T-cell (primary cell): ENCODE results near the gene SEL1L3. TPM values are rescaled to one million over a fixed set of nuclear protein-coding genes. Genes with fewer than 3 reads are reported as not detected.

Experiments used
- ATAC-seq, 4 experiments: fragments of 200-7000 bp in 3 of 4; fragments of 150-1000 bp in 1 of 4; cut with Tn5 transposase; replicated peaks in 1 of 4; 1 replicate in 3 of 4; 2 replicates in 1 of 4; pipeline ENCODE4 v1.10.0; 2021; ENCODE audit warnings: moderate library complexity in 3 of 4, mild to moderate bottlenecking in 2 of 4, moderate number of reproducible peaks in 1 of 4
- CTCF ChIA-PET, 2 donors: fragments of 300-600 bp; sonication (Branson Sonifier 250); formaldehyde crosslinking; loops; one replicate each; lab custom pipeline; 2022; ENCODE audit warnings: antibody characterized with exemption in 2 of 2; lab: Charles Lee
- POLR2A ChIA-PET, 2 donors: fragments of 300-600 bp; sonication (Branson Sonifier 250); formaldehyde crosslinking; loops; one replicate each; lab custom pipeline; 2022; ENCODE audit warnings: antibody characterized with exemption in 2 of 2; lab: Charles Lee
- DNase-seq, 35 experiments: peaks; one replicate each; pipeline versions ENCODE4 v3.0.0 to v3.0.0-alpha.2; 2013 to 2023
- H3K27ac ChIP-seq: one replicate; pipeline ENCODE4 v1.5.1; 2013; ENCODE audit warnings: low read length
- H3K27me3 ChIP-seq, 2 experiments: replicated peaks in 1 of 2; 1 replicate in 1 of 2; 2 replicates in 1 of 2; pipeline versions ENCODE4 v1.6.1 to v1.7.0; 2013; ENCODE audit warnings: low read length in 1 of 2, mixed read lengths in 1 of 2; ENCODE audit not compliant: control insufficient read depth in 2 of 2, insufficient read depth in 2 of 2; ENCODE audit errors: extremely low read depth in 1 of 2
- H3K36me3 ChIP-seq, 2 donors: 1 replicate in 1 of 2; 2 replicates in 1 of 2; pipeline versions ENCODE4 v1.6.1 to v1.7.0; 2013; ENCODE audit warnings: low read length in 1 of 2; ENCODE audit not compliant: control insufficient read depth in 2 of 2, insufficient read depth in 1 of 2; ENCODE audit errors: extremely low read depth in 1 of 2
- H3K4me1 ChIP-seq, 2 experiments: 1 replicate in 1 of 2; 2 replicates in 1 of 2; pipeline versions ENCODE4 v1.6.1 to v1.7.0; 2013; ENCODE audit warnings: low read length in 2 of 2, mixed read lengths in 1 of 2; ENCODE audit not compliant: insufficient read depth in 2 of 2, control insufficient read depth in 1 of 2; ENCODE audit errors: extremely low read depth in 1 of 2
- H3K4me3 ChIP-seq, 2 donors: 1 replicate in 1 of 2; 2 replicates in 1 of 2; pipeline versions ENCODE4 v1.5.1 to v1.7.0; 2013; ENCODE audit warnings: mild to moderate bottlenecking in 2 of 2, low read length in 1 of 2, moderate library complexity in 1 of 2; ENCODE audit not compliant: control insufficient read depth in 1 of 2; ENCODE audit errors: extremely low read depth in 1 of 2
- H3K9me3 ChIP-seq: 2 replicates; pipeline ENCODE4 v1.7.0; 2013
- H3K27ac Mint-ChIP-seq, 2 donors: one replicate each; pipeline ENCODE4 v1.8.0; 2020 to 2021; ENCODE audit warnings: mild to moderate bottlenecking in 2 of 2, mixed read lengths in 2 of 2
- H3K27me3 Mint-ChIP-seq, 2 donors: one replicate each; pipeline ENCODE4 v1.8.0; 2021 to 2022; ENCODE audit warnings: mixed read lengths in 2 of 2
- H3K36me3 Mint-ChIP-seq: one replicate; pipeline ENCODE4 v1.8.0; 2021; ENCODE audit warnings: mixed read lengths
- H3K4me1 Mint-ChIP-seq, 3 donors: one replicate each; pipeline ENCODE4 v1.8.0; 2020 to 2022; ENCODE audit warnings: mixed read lengths in 3 of 3, mild to moderate bottlenecking in 1 of 3
- H3K4me3 Mint-ChIP-seq, 3 donors: one replicate each; pipeline ENCODE4 v1.8.0; 2020 to 2022; ENCODE audit warnings: mild to moderate bottlenecking in 3 of 3, mixed read lengths in 3 of 3, moderate library complexity in 3 of 3
- H3K9me3 Mint-ChIP-seq, 3 donors: one replicate each; pipeline ENCODE4 v1.8.0; 2020 to 2022; ENCODE audit warnings: mixed read lengths in 3 of 3
- WGBS: methylation state at CpG from one replicate; pipeline ENCODE4 v1.1.5; 2013; ENCODE audit warnings: missing lambda C conversion rate; ENCODE audit not compliant: insufficient coverage; 5-methylcytosine and 5-hydroxymethylcytosine counted together
- total RNA-seq, 35 experiments: library from RNA in 6 of 35; stranded (reverse) in 6 of 35; fragments of 120-200 nt in 1 of 35; gene quantifications; one replicate each; pipeline versions ENCODE4 v1.2.1 to v1.2.4 and lab custom pipeline; 2013 to 2026

The SEL1L3 gene
- total RNA-seq, 5 donors from 2014 or later (not counting 1 experiment from before 2014, with no cell fraction given): 43.6 to 69.9 (median 50.1) TPM

DNA sequence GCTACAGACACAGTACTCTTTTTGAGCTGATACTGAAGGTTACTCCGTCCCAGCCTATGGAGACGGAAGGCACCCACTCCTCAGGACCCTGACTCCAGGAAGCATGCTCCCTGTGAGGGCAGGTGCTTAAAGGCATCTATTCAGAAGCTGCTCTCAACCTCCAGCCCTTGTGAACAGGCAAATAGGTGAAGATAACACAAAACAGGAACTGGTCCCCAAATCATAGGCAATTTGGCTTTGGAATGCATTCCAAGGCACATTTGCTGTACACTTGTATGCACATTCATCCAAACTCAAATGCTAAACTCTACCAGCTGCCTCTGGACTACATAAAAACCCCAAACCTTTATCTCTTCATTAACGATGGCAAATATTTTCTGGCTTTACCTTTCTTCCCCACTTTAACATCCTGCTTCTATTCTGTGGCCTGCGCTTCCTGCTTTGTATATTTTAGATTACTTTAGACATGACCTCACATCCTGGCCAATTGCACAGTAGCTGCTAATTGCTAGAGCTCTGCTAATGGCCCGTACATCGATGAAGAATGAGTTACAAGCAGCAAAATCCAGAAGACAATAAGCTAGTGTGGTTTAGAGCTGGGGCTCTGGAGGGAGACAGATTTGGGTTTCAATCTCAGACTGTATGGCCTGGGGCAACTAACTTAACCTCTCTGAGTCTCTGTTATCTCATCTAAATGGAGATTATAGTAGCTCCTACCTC, 3.2 kb downstream of the SEL1L3 start:
- ATAC-seq: peak; percentile 69 to 75 (median 74)
- WGBS: 32% methylated on average over 5 of the region's 6 CpGs
- peak overlapping the region; percentile 17 to 100 (median 99) for H3K4me3 Mint-ChIP-seq
- peak overlapping the region in 1 of 2 donors; percentile 13 for H3K4me3 ChIP-seq
- no peaks in the 10 kb centered on the region for H3K36me3 ChIP-seq
- peak overlapping the region; percentile 88 for H3K27ac ChIP-seq
- CTCF ChIA-PET: interaction anchor here in 1 of 2 donors (0.5 to 1.5 kb wide), 5 partner anchors 58 to 1026 kb away, joined by 3 read pairs; no protein-coding TSS in a partner anchor
- H3K27me3 Mint-ChIP-seq: no peaks in the 10 kb centered on the region
- H3K4me1 ChIP-seq: peaks cover 21 to 62% of the 10 kb centered on the region in 2 experiments
- H3K36me3 Mint-ChIP-seq: peaks cover 3% of the 10 kb centered on the region
- no peaks in the 10 kb centered on the region for H3K27me3 ChIP-seq
- H3K27ac Mint-ChIP-seq: peak overlapping the region; percentile 91 to 98
- peaks cover 62 to 77% (median 74%) of the 10 kb centered on the region in 3 donors for H3K4me1 Mint-ChIP-seq
- POLR2A ChIA-PET: interaction anchor here in 1 of 2 donors (0.6 kb wide), 2 partner anchors 460 to 1027 kb away, joined by 3 to 14 read pairs; no protein-coding TSS in a partner anchor
- no peaks in the 10 kb centered on the region for H3K9me3 Mint-ChIP-seq
- no peaks in the 10 kb centered on the region for H3K9me3 ChIP-seq
- DNase-seq: peak in 30 of 35 experiments; percentile 5 to 73 (median 36)

DNA sequence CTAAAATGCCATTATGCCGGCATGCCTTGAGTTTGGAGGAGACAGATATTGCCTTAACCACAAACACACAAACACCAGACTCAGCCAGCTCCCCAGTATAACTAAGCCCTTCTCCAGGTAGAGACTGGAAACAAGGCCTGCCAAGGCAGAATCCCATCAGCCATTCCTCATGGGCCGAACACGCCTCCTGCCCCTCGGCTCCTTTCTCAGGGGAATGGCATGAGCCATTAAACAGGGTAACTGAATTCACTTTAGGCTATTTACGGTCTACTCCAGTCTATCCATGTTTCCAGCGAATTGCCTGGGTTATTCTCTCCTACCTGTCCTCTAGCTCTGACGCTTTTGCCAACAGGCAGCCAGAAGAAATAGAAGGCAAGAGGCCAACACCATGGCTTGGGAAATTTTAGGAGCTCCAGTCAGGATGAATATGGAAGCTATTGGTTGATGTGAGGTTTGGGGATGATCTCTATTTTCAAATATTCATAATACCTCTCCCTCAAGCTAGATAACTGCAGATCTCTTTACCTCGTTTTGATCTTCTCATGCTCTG, 4.9 kb downstream of the SEL1L3 start:
- POLR2A ChIA-PET: interaction anchor here in 1 of 2 donors (1.2 kb wide), 1 partner anchor 1089 kb away, joined by 4 read pairs; no protein-coding TSS in a partner anchor
- H3K27ac Mint-ChIP-seq: peak overlapping the region; percentile 91 to 98
- 100% methylated on average over 3 of the region's 8 CpGs for WGBS
- peaks cover 67 to 85% (median 84%) of the 10 kb centered on the region in 3 donors for H3K4me1 Mint-ChIP-seq
- DNase-seq (no peak), ATAC-seq (no peak)
- CTCF ChIA-PET: no interaction called here
- H3K27me3 ChIP-seq: no peaks in the 10 kb centered on the region
- H3K36me3 Mint-ChIP-seq: peaks cover 3% of the 10 kb centered on the region
- H3K27me3 Mint-ChIP-seq: no peaks in the 10 kb centered on the region
- H3K36me3 ChIP-seq: no peaks in the 10 kb centered on the region
- H3K4me3 Mint-ChIP-seq: no peak overlapping the region
- no peaks in the 10 kb centered on the region for H3K9me3 Mint-ChIP-seq
- H3K4me1 ChIP-seq: peaks cover 21 to 67% of the 10 kb centered on the region in 2 experiments
- no peaks in the 10 kb centered on the region for H3K9me3 ChIP-seq
- peak overlapping the region; percentile 88 for H3K27ac ChIP-seq
- no peak overlapping the region for H3K4me3 ChIP-seq

DNA sequence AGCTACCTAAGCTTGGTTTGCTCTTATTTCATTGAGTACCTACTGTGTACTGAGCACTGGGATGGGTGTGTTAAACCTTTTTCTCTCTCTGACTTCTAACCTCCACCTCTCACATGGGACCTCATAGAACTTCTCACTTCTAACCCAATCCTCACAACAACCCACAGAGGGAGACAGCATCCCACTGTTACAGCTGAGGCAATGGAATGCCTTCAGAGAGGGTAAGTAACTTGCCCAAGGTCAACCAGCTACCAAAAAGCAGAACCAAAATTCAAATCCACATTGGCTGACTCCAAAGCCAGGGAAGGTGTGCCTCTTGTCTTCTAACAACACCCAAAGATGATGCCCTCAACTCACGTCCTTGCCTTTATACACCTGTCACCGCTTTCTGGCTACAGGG, 5.4 kb downstream of the SEL1L3 start:
- ATAC-seq (no peak), DNase-seq (peak in 1 of 35 experiments; percentile 29)
- H3K4me1 Mint-ChIP-seq: peaks cover 72 to 89% (median 87%) of the 10 kb centered on the region in 3 donors
- no peak overlapping the region for H3K4me3 Mint-ChIP-seq
- no peaks in the 10 kb centered on the region for H3K27me3 Mint-ChIP-seq
- no peaks in the 10 kb centered on the region for H3K27me3 ChIP-seq
- H3K27ac Mint-ChIP-seq: peak overlapping the region; percentile 91 to 98
- no peaks in the 10 kb centered on the region for H3K36me3 ChIP-seq
- WGBS: no CpG with 5 or more reads among the region's 2 CpGs
- CTCF ChIA-PET: interaction anchor here (0.5 to 0.6 kb wide), 2 partner anchors 372 to 461 kb away, joined by 3 to 4 read pairs; no protein-coding TSS in a partner anchor
- H3K9me3 ChIP-seq: no peaks in the 10 kb centered on the region
- H3K4me1 ChIP-seq: peaks cover 21 to 67% of the 10 kb centered on the region in 2 experiments
- H3K36me3 Mint-ChIP-seq: peaks cover 3% of the 10 kb centered on the region
- POLR2A ChIA-PET: interaction anchor here in 1 of 2 donors (1.2 kb wide), 1 partner anchor 1090 kb away, joined by 4 read pairs; no protein-coding TSS in a partner anchor
- H3K4me3 ChIP-seq: no peak overlapping the region
- H3K27ac ChIP-seq: peak overlapping the region; percentile 45
- H3K9me3 Mint-ChIP-seq: no peaks in the 10 kb centered on the region

- Histone ChIP-seq H3K4me1 (peaks cover 21 to 66% of the 10 kb centered on the region in 2 experiments), H3K27me3 (no peaks in the 10 kb centered on the region), H3K4me3 (no peak overlapping the region), H3K36me3 (no peaks in the 10 kb centered on the region), H3K27ac (peak overlapping the region; percentile 45), H3K9me3 (no peaks in the 10 kb centered on the region)
- DNase-seq (no peak), ATAC-seq (no peak)
- CTCF ChIA-PET: interaction anchor here (0.5 to 0.7 kb wide), 4 partner anchors 230 to 1012 kb away, joined by 3 to 6 read pairs (median 4); no protein-coding TSS in a partner anchor
- WGBS: no CpG with 5 or more reads among the region's 1 CpG
- POLR2A ChIA-PET: no interaction called here
- Mint-ChIP-seq H3K27me3 (no peaks in the 10 kb centered on the region), H3K4me1 (peaks cover 72 to 93% (median 87%) of the 10 kb centered on the region in 3 donors), H3K9me3 (no peaks in the 10 kb centered on the region), H3K27ac (peak overlapping the region; percentile 91 to 98), H3K36me3 (peaks cover under 1% of the 10 kb centered on the region), H3K4me3 (no peak overlapping the region)
Measured at GRCh38 chr4:25856756-25857155, 6.0 kb downstream of the SEL1L3 start.

DNA sequence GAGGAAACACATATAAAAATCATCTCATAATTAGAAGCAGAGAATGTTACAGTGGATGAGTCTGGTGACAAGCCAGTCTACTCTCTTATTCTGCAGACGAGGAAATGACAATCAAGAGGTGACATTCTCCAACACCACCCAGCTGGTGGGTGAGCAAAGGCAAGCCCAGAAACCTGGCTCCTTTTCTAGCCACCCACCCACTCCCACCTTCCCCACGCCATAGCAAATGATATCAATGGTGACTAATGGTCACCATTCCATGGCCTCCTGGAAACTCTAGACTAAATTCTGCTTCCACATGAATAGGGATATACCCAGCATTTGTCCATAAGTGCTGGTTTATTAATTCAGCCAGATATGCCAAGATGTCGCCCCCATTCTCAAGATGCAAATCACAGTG, 10.7 kb downstream of the SEL1L3 start:
- Histone ChIP-seq H3K27ac (no peak overlapping the region), H3K9me3 (no peaks in the 10 kb centered on the region), H3K4me1 (peaks cover 4 to 28% of the 10 kb centered on the region in 2 experiments), H3K27me3 (no peaks in the 10 kb centered on the region), H3K4me3 (no peak overlapping the region), H3K36me3 (peaks cover 0 to 6% of the 10 kb centered on the region in 2 donors)
- no peak for DNase-seq
- Mint-ChIP-seq H3K9me3 (no peaks in the 10 kb centered on the region), H3K4me3 (no peak overlapping the region), H3K36me3 (peaks cover 22% of the 10 kb centered on the region), H3K27me3 (no peaks in the 10 kb centered on the region), H3K4me1 (peaks cover 50 to 81% (median 75%) of the 10 kb centered on the region in 3 donors), H3K27ac (peak overlapping the region in 1 of 2 donors; percentile 27)
- ChIA-PET POLR2A (no interaction called here), CTCF (interaction anchor here in 1 of 2 donors (0.6 kb wide), 1 partner anchor 1159 kb away, joined by 4 read pairs; no protein-coding TSS in a partner anchor)
- ATAC-seq: no peak
- 100% methylated on average over 1 of the region's 3 CpGs for WGBS

DNA sequence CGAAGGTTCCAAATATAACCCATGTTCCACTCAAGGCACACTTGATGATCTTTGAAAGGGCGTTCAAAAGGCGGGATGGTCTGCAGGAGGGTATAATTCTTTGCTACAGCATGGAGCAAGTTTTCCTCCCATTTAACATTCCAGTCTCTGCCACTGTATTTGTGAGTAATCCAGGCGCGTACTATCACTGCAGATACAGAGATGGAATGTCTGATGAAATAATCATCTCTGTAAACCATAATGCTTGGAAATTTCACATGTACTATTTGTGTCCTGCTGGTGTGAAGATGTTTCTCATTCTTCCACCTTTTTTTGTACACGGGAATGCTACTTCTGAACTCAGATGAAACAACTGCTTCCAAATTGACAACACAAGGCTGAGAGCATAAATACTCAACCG, 15.5 kb downstream of the SEL1L3 start:
- DNase-seq (no peak), ATAC-seq (no peak)
- Histone ChIP-seq H3K9me3 (no peaks in the 10 kb centered on the region), H3K4me3 (no peak overlapping the region), H3K36me3 (peaks cover 0 to 12% of the 10 kb centered on the region in 2 donors), H3K27ac (no peak overlapping the region), H3K4me1 (peaks cover 0 to 17% of the 10 kb centered on the region in 2 experiments), H3K27me3 (no peaks in the 10 kb centered on the region)
- no peak overlapping the region for H3K27ac Mint-ChIP-seq
- CTCF ChIA-PET: interaction anchor here in 1 of 2 donors (0.7 kb wide), 1 partner anchor 382 kb away, joined by 5 read pairs; no protein-coding TSS in a partner anchor
- H3K27me3 Mint-ChIP-seq: no peaks in the 10 kb centered on the region
- POLR2A ChIA-PET: no interaction called here
- WGBS: no CpG with 5 or more reads among the region's 7 CpGs
- no peak overlapping the region for H3K4me3 Mint-ChIP-seq
- no peaks in the 10 kb centered on the region for H3K9me3 Mint-ChIP-seq
- H3K36me3 Mint-ChIP-seq: peaks cover 44% of the 10 kb centered on the region
- peaks cover 43 to 71% (median 64%) of the 10 kb centered on the region in 3 donors for H3K4me1 Mint-ChIP-seq
